NCI-H510A (cell line): ENCODE results near the gene ZFP28.

Source experiments
- DNase-seq: peaks from one replicate; lab custom pipeline; 2025; lab: John Stamatoyannopoulos, UW

Gene ZFP28

GRCh38 chr19:56538761-56539263 is at the start of gene ZFP28:
Gene ZFP28, plus strand, starts transcription at chr19:56538948. Its CDS starts 71 bp downstream, at chr19:56539019.
- peak; percentile 71 for DNase-seq

- DNase-seq: no peak
Measured at GRCh38 chr19:56491399-56491798, 47.3 kb upstream of the ZFP28 start.

DNA sequence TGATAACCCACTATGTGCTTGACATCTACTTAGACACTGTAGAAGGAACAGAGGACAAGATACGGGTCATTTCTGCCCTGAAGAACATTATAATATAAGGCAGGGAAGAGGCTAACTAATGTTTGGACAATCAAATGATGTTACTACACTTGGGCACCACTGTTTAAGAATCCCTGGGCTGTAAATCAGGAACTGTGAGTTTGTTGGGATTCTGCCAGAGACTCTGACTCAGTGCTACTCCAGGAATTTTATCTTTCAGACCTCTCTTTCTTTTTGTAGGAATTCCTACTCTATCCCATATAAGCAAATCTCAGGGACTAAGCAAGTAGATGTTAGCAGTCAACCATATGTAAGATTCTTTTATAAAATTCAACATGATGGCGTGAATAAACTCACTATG is 34.2 kb upstream of the ZFP28 start:
- DNase-seq: no peak

GRCh38 chr19:56507446-56508289 is 31.1 kb upstream of the ZFP28 start, which contains the start of gene ZNF471:
Gene ZNF471, plus strand, starts transcription at chr19:56507855. Its CDS starts 3,717 bp downstream, at chr19:56511572.
- peak; percentile 92 for DNase-seq

DNA sequence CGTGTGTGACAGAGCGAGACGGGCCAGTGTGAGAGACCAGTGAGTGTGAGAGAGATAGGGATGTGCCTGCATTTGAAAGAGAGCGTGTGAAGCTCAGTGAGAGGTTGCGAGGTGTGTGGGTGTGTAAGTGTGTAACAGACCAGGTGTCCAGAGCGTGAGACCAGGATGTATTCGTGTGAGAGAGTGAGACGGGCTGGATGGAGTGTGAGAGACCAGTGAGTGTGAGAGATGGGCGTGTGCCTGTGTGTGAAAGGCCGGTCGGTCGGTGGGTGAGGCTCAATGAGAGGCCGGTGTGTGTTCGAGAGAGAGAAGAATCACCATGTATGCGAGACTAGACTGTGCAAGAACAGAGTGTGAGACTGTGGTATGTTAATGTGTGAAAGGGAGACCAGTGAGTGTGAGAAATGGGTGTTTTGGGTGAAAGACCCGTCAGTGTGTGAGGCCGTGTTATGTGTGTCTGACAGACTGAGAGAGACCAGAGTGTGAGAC is 30.4 kb upstream of the ZFP28 start:
- peak; percentile 10 for DNase-seq

- no peak for DNase-seq
Measured at GRCh38 chr19:56525214-56525860, 13.4 kb upstream of the ZFP28 start.

DNA sequence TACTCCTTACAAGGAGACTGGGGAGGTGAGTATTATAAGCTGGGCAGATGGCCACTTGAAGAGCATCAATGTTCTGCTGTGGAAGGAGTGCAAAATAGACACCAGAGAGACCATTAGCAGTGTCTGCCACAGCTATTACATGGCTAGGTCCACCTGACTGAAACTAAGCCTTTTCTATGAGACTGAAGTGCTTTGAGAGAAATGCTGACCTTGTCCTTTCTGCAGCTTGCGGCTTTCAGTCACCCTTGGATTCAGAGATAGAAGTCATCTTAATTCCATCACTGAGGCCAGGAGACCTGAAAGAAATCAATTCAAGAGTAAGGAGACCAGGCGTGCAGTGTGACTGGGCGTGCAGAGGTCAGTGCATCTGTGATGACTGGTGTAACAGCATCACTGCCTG is 1.3 kb upstream of the ZFP28 start:
- DNase-seq: no peak

- peak; percentile 72 for DNase-seq
Measured at GRCh38 chr19:56538254-56538760, 441 bp upstream of the ZFP28 start.

- no peak for DNase-seq
Measured at GRCh38 chr19:56543776-56544175, 5.0 kb downstream of the ZFP28 start.

DNA sequence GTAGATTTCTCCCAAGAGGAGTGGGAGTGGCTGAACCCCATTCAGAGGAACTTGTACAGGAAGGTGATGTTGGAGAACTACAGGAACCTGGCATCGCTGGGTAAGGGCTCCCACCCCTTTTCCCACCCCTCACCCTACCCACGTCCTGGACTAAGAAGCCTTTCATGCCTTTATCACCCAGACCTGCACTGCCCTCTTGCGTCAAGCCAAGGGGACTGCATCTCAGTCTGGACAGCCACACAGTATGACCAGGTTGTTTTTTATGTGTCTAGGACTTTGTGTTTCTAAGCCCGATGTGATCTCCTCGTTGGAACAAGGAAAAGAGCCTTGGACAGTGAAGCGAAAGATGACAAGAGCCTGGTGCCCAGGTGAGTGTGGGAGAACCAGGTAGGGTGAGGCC is 8.8 kb downstream of the ZFP28 start:
- DNase-seq: no peak

GRCh38 chr19:56554272-56554869 is 15.6 kb downstream of the ZFP28 start:
- no peak for DNase-seq

- DNase-seq: no peak
Measured at GRCh38 chr19:56562766-56563165, 24.0 kb downstream of the ZFP28 start.

DNA sequence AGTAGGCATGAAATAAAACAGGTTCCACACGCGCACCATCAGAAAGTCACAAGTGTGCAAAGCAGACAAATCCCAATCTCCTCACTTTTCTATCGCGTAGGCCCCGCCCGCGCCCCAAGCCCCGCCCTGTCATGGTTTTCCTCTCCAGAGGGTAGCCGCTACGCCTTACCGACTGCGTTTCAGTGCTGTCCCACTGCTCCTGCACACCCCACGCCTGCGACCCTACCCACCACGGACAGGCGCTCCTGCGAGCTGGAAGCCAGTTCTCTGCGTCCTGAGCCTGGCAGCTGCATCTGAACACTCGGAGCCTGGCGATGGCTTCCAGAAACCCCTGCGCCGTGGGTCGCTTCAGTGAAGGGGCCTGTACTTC is 28.1 kb downstream of the ZFP28 start:
- DNase-seq: peak; percentile 8

DNA sequence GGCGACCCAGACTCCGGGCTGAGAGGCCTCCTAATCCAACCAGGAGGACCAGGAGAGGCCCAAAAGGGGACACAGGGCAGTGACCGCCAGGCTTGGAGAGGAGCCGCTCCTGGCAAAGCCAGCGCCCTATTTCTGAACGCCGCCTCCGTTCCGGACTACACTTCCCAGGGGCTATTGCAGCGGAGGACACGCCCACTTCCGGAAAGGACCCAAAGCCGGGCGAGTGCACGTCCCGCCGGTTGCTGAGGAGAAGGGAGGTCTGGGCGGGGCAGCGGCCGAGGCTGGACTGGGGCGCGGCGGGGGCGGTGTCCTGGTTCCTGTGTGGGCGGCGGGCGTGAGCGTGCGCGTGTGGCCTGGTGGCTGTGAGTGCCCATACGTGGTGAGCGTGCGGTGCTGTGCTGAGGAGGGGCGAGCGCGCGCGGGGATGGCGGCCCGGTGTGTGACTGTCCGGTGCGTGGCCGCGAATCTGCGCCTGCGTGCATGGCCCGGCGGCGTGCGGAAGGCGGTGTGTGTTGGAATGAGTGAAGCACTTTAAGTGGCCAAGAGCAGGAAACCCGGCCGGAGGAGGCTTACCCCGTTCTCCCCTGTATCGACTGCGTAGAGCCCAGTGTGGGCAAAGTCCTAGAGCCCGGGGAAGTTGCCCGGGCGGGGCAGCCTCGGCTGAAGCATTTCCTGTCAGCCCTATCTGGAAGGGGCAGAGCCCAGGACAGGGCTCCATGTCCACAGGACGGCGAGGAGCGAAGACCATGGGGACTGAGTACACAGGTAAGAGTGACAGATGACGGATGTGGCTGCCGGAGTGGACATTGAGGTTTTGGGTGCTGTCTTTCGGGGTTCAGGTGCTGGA is 28.7 kb downstream of the ZFP28 start, which contains the start of gene ZNF470:
TSS of gene ZNF470 (plus strand) at position 195 of the 847 bp plus-strand sequence. CDS start 2,844 bp downstream, outside the sequence.
- peak; percentile 84 for DNase-seq

DNA sequence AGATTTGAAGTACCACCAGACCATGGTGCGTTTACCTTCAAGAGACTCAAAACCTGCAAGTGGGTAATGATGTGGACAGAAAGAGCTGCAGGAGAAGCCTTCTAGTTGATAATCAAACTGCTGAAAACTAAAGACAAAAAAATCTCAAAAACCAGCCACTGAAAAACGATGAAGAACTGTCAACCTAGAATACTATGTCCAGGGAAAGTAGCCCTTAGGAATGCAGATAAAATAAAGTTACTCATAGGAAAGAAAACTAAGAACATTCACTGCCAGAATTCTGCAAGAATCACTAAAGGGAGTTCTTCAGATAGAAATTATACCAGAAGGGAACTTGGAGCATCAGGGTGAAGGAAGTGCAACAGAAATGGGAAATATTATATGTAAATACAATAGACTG is 33.8 kb downstream of the ZFP28 start:
- DNase-seq: no peak

- DNase-seq: no peak
Measured at GRCh38 chr19:56573914-56574313, 35.2 kb downstream of the ZFP28 start.

DNA sequence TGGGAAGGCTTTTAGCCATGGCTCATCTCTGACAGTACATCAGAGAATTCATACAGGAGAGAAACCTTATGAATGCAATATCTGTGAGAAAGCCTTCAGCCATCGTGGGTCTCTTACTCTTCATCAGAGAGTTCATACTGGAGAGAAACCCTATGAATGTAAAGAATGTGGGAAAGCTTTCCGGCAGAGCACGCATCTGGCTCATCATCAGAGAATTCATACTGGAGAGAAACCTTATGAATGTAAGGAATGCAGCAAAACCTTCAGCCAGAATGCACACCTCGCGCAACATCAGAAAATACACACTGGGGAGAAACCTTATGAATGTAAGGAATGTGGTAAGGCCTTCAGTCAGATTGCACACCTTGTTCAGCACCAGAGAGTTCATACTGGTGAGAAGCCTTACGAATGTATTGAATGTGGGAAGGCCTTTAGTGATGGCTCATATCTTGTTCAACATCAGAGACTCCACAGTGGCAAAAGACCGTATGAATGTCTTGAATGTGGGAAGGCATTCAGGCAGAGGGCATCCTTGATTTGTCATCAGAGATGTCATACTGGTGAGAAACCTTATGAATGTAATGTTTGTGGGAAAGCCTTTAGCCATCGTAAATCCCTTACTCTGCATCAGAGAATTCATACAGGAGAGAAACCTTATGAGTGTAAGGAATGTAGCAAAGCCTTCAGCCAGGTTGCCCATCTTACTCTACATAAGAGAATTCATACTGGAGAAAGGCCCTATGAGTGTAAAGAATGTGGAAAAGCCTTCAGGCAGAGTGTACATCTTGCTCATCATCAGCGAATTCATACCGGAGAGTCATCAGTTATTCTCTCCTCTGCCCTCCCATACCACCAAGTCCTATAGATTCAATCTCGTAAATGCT is 39.2 kb downstream of the ZFP28 start:
- no peak for DNase-seq

GRCh38 chr19:56594446-56594782 is 55.7 kb downstream of the ZFP28 start:
- no peak for DNase-seq

DNA sequence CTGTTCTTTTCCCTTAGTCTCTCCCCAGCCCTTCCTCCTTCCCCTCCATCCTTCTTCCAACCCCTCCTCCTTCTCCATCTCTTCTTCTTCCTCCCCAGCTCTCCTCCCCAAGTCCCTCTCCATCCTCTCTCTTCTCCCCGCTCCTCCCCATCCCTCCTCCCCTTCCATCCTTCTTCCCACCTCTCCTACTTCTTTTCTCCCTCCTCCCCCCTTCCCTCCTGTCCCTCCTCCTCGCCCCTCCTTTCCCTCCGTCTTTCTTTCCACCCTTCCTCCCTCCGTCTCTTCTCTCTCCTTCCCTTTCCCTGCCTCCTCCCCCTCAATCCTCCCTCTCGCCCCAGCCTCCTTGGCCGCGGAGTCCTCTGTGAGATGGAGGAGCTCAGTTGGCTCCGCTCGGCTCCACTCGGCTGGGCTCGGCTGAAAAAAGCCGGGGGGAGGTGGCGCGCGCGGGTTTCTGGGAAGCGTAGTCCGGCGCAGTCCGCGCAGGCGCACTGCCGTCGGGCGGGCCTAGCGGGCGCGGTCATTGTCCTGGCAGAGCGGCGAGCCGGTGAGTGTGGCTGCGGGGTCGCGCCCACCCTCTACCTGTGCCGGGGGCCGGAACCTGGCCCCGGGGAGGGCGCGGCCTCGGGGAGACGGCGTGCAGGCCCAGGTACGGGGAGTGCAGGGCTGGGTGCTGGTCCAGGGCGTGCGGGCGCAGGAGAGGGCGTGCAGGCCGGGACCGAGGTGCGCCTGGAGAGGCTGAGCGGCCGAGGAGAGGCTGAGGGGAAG is 56.2 kb downstream of the ZFP28 start, which contains the start of gene ZNF71:
TSS of gene ZNF71 (plus strand) at position 520 of the 765 bp plus-strand sequence. CDS start 6,257 bp downstream, outside the sequence.
- peak; percentile 78 for DNase-seq

DNA sequence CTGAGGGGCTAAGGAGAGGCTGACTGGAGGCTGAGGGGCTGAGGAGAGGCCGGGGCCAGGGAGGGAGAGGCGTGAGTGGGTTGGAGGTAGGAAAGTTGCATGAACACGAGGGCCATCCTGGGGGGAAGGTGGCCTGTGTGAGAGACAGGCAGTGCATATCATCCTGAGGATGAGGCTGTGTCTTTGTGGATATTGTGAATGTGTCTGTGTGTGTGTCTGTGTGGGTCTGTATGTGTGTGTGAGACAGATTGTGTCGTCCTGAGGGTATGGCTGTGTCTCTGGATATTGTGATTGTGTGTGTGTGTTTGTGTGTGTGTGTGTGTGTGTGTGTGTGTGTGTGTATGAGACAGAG is 56.8 kb downstream of the ZFP28 start:
- no peak for DNase-seq
